H7 (cell line): ENCODE data around the gene CERT1. TPM values are rescaled to one million over a fixed set of nuclear protein-coding genes. Genes with fewer than 3 reads are reported as not detected.
"Not testable (repeated sequence)": the region's sequence is repeated elsewhere in the genome, so short reads cannot be mapped to it uniquely, and the experiment has no call there.

Experiments
- DNase-seq: peaks from one replicate; pipeline ENCODE4 v3.0.0; 2012
- H3K27me3 ChIP-seq: 2 replicates; pipeline ENCODE4 v1.6.0; 2011; ENCODE audit warnings: mild to moderate bottlenecking, low read length; ENCODE audit not compliant: control insufficient read depth, insufficient read depth
- H3K36me3 ChIP-seq: replicated peaks from 2 replicates; pipeline ENCODE4 v1.5.1; 2011; ENCODE audit warnings: low read length; ENCODE audit not compliant: control insufficient read depth, insufficient read depth
- H3K4me3 ChIP-seq: 2 replicates; pipeline ENCODE4 v1.5.1; 2011; ENCODE audit warnings: low read depth, mild to moderate bottlenecking, control low read depth, low read length, moderate library complexity; ENCODE audit not compliant: insufficient read depth
- total RNA-seq: library from RNA; depleted of rRNA; stranded (reverse); fragments of >200 nt; shearing (Covaris generic); gene quantifications from 2 replicates; pipeline ENCODE4 v1.2.3, GENCODE V29; 2014

The CERT1 gene
- total RNA-seq, 1 experiment from 2014 or later = 16.8 TPM

GRCh38 chr5:75351139-75351926, 160.1 kb downstream of the CERT1 start:
- Histone ChIP-seq H3K27me3 (no peaks in the 10 kb centered on the region), H3K4me3 (no peak overlapping the region), H3K36me3 (peaks cover 44% of the 10 kb centered on the region)
- DNase-seq = no peak

GRCh38 chr5:75349663-75350062, 161.8 kb downstream of the CERT1 start:
- H3K36me3 ChIP-seq = peaks cover 41% of the 10 kb centered on the region
- H3K4me3 ChIP-seq = no peak overlapping the region
- no peaks in the 10 kb centered on the region for H3K27me3 ChIP-seq
- DNase-seq = no peak

- no peak for DNase-seq
- Histone ChIP-seq H3K27me3 (no peaks in the 10 kb centered on the region), H3K36me3 (peaks cover 41% of the 10 kb centered on the region), H3K4me3 (no peak overlapping the region)
These were observed 163.2 kb downstream of the CERT1 start for GRCh38 chr5:75348241-75348640.

- no peaks in the 10 kb centered on the region for H3K27me3 ChIP-seq
- H3K4me3 ChIP-seq = no peak overlapping the region
- DNase-seq = no peak
- peaks cover 17% of the 10 kb centered on the region for H3K36me3 ChIP-seq
These were observed 168.6 kb downstream of the CERT1 start for GRCh38 chr5:75342836-75343235.

- Histone ChIP-seq H3K27me3 (no peaks in the 10 kb centered on the region), H3K4me3 (no peak overlapping the region), H3K36me3 (peaks cover 10% of the 10 kb centered on the region)
- no peak for DNase-seq
These were observed 169.5 kb downstream of the CERT1 start for GRCh38 chr5:75341934-75342333.

- DNase-seq = no peak
- no peaks in the 10 kb centered on the region for H3K27me3 ChIP-seq
These were observed 170.5 kb downstream of the CERT1 start for GRCh38 chr5:75340714-75341478.

GRCh38 chr5:75338408-75338807, 173.0 kb downstream of the CERT1 start:
- H3K4me3 ChIP-seq = peak overlapping the region; percentile 93
- H3K36me3 ChIP-seq = no peaks in the 10 kb centered on the region; the same call in none of the 2 replicates
- no peak for DNase-seq
- H3K27me3 ChIP-seq = no peaks in the 10 kb centered on the region

More at GRCh38 chr5:75340714-75341478, 170.5 kb downstream of the CERT1 start:
- Histone ChIP-seq H3K4me3 (no peak overlapping the region), H3K36me3 (peaks cover 7% of the 10 kb centered on the region)

GRCh38 chr5:75337366-75338021, 173.9 kb downstream of the CERT1 start:
- Histone ChIP-seq H3K4me3 (peak overlapping the region; percentile 93), H3K36me3 (no peaks in the 10 kb centered on the region; the same call in none of the 2 replicates), H3K27me3 (no peaks in the 10 kb centered on the region)
- no peak for DNase-seq

- Histone ChIP-seq H3K4me3 (peak within 1 kb of the TSS; percentile 93), H3K36me3 (no peaks in the 10 kb centered on the region; the same call in 1 of the 2 replicates), H3K27me3 (no peaks in the 10 kb centered on the region)
- DNase-seq = peak; percentile 93
These were observed 174.7 kb downstream of the CERT1 start, which contains the start of gene HMGCR for GRCh38 chr5:75336615-75337336. Gene HMGCR (plus strand): TSS chr5:75337220. CDS start chr5:75342606, 5,386 bp downstream.

- H3K27me3 ChIP-seq = no peaks in the 10 kb centered on the region
- peak overlapping the region; percentile 77 for H3K4me3 ChIP-seq
- DNase-seq = peak; percentile 54
- H3K36me3 ChIP-seq = no peaks in the 10 kb centered on the region
These were observed 175.3 kb downstream of the CERT1 start for GRCh38 chr5:75335952-75336614.

GRCh38 chr5:75335486-75335885, 175.9 kb downstream of the CERT1 start:
- Histone ChIP-seq H3K4me3 (no peak overlapping the region), H3K36me3 (no peaks in the 10 kb centered on the region), H3K27me3 (no peaks in the 10 kb centered on the region)
- DNase-seq = no peak

- not testable (repeated sequence) for H3K36me3 ChIP-seq, H3K27me3 ChIP-seq, H3K4me3 ChIP-seq, DNase-seq
These were observed 177.0 kb downstream of the CERT1 start for GRCh38 chr5:75334413-75334812.

- H3K27me3 ChIP-seq, DNase-seq, H3K4me3 ChIP-seq, H3K36me3 ChIP-seq: not testable (repeated sequence)
These were observed 177.7 kb downstream of the CERT1 start for GRCh38 chr5:75333759-75334158.
